ENCODE measurements around the gene EGFL8.
"Not testable (repeated sequence)": the region's sequence is repeated elsewhere in the genome, so short reads cannot be mapped to it uniquely, and the experiment has no call there.

The EGFL8 gene

DNA sequence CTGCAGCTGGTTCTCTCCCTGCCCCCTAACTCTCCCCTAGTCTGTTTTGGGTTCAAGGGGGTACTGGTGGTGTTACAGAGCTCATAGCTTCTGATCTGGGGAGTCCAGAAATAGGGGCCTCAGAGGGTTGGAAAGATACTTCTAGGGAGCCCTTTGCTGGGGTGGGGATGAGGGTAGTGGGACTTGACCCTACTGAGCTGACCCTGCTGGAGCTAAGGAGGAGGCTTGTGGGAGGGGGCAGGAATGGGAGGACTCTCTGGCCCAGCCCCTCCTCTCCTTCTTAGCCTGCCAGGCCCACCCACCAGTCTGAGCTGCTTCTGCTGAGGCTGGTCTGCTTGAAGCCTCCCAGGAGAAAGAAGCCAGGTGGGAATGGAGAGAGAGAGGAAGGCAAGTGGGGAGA lies at the start of gene EGFL8:
EGFL8 (plus strand) TSS at position 301 of the 400 bp plus-strand sequence. CDS start 1,571 bp downstream, outside the sequence.
- no peak for DNase-seq (ENCODE audit: low read depth in 2 of 2)

DNA sequence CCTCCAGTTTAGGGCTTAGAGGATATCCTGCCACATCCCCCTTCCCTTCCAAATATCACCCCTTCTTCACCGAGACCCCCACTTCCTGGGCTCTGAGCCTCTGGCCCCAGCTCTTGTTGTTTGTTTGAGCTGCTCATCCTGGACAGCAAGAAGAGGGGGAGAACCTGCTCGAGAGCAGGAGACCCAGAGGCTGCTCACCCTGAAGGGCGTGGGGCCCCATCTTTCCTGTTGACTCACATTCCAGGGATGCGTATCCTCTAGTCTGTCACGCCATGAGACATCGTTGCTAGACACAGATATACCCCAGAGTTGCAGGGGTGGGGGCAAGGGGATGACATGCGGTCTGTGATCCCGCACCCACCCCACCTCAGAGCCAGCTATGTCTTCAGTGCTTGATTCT lies 49.6 kb upstream of the EGFL8 start:
- DNase-seq (ENCODE audit: low read depth in 2 of 2), result no peak

DNA sequence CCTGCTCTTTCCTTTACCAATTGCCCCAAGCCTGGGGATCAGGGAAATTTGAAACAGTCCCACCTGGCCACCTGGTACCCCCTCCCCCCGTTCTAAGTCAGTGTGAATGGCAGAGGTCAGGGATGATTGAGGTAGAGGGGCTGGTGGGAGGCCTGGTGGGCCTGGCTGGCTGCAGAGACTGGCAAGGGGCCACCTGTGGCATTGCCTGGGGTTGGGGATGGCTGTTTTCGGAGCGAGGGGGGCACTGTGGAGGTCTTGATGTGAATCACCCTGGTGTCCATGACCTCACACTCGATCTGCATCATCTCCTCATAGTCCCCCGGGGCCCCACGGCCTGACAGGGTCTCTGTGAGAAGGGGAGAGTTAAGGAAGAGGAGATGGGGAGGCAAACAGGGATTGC lies 48.8 kb upstream of the EGFL8 start:
- no peak for DNase-seq (ENCODE audit: low read depth in 2 of 2)

DNA sequence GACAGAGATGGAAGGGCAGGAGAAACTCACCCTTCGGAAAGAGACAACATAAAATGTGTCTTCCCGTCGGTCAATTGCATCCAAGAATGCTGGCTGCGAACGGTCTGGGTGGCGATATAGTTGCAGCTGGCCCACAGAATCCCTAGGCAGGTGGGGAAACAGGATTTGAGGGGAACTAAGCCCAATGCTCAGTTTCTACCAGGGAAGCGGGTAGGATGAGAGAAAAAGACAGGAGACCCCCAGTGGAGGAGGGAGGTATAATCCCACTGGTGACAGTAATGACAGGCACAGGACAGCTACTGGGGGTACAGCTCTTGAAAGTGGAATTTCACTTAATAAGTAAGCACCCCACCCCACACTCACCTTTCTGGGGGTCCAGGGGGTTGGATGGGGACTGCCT lies 47.7 kb upstream of the EGFL8 start:
- DNase-seq (ENCODE audit: low read depth in 2 of 2), result no peak

DNA sequence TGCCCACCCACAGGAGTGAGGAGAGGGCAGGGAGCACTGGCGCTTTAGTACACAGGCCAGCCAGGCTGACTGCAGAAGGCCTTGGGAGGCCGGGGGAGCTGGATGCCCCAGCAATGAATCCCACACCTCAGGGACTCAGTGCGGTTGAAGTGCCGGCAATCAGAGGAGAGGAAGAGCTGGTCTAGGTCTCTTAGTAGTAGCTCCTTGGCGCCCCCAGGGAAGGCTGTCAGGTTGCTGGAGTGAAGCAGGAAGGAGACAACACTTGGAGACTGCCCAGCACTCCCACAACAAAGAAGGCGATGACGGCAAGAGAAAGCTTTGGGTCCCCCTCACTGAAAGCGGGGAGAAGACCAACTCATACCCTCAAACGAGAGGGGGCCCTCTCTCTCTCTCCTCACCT lies 46.9 kb upstream of the EGFL8 start:
- DNase-seq (ENCODE audit: low read depth in 2 of 2), result no peak

DNA sequence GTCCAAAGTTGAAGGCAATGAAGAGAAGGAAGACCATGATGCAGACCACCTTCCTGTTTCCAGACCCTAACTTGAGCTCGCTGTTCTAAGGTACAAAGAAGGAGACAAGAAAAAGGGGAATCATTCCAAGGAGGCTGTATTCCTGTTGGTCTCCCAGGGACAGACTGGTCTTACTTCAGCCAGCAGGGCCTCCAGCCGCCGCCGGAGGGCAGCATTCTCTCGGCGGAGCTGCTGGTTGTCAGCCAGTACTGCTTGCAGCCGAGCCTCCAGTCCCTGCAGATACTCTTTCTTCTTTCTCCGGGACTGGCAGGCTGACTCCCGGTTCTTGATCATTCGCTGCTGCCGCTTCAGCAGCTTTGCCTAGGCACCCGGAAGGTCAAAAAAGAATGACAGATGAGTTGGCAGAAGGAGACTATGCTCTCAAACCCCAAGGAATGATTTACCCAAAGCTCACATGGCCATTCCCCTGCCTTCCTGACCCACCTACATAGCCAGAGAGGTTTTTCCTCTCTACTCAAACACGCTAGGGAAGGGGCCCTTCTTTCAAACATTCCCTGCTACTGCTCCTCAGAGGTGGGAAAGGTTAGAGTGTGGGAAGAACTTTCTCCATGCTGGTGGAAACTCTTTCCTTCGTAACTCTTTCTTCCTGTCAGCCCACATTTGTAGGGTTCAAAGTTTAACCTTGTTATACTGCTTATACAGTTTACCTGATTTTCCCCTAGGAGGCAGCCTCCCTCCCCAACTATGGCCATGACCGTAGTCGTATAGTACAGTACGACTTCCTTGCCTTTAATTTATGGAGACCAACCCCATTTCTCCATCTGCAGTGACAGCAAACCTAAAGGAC lies 45.4 kb upstream of the EGFL8 start:
- DNase-seq (ENCODE audit: low read depth in 2 of 2), result peak; percentile 20 to 36

DNA sequence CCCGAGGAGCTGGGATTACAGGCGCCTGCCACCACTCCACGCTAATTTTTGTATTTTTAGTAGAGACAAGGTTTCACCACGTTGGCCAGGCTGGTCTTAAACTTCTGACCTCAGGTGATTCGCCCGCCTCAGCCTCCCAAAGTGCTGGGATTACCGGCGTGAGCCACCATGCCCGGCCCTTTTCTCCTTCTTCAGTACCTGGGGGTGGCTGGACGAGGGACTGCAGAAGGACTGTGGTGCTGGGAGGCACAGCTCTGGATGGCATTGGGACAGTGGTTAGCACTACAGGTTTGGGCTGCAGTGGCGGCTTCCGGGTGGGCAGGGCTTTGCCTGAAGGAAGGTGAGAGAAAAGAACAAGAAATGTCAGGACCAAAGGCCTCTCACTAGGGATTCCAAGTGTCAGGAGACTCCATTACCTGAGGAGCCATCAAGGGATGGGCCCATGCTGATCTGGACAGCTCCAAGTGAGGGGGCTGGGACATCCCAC lies 43.8 kb upstream of the EGFL8 start:
- DNase-seq (ENCODE audit: low read depth in 2 of 2), result no peak

DNA sequence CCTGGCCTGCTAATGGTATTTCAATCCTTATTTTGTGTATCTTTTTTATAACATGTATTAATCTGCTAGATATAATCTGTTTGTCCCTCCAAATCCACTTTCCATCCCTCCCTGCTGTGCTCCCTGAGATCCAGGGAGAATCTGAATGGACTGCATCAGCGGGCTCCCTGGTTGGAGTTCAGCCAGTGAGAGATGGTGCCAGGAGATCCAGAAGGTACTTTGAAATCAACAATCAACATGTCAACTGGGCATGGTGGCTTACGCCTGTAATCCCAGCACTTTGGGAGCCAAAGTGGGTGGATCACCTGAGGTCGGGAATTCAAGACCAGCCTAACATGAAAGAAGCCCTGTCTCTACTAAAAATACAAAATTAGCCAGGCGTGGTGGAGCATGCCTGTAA lies 40.7 kb upstream of the EGFL8 start:
- no peak for DNase-seq (ENCODE audit: low read depth in 2 of 2)

DNA sequence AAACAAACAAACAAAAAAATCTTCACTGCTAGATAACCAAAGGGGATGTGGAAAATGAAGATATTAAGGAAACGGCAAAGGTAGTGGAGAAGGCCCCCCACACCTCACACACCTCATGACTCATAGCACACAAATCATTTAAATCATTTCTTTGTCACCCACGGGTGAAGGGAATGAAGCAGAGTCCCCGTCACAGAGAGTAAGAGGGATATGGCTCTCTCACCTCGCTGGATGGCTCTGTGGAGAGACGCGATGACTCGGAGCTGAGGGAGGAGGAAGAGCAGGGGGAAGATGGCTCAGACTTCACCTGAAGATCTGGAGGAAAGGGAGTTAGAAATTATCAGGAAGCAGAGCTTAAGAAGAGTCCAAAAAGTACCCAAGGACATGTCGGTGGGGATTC lies 37.5 kb upstream of the EGFL8 start:
- DNase-seq (ENCODE audit: low read depth in 2 of 2), result no peak

DNA sequence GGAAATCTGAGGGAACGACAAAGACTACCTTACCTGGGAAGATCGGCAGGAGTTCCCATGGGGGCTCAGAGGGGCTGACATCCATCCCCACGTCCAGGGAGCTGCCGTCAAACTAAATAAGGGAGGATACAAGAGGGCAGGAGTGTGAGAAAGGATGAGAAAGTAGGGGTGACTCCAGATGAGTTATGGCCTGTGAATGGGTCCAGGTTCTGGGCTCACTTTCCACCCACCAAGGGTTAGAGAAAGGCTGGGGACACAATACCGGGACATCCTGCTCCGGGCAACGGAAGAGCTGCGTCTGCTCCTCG lies 37.0 kb upstream of the EGFL8 start:
- DNase-seq (ENCODE audit: low read depth in 2 of 2), result no peak

DNA sequence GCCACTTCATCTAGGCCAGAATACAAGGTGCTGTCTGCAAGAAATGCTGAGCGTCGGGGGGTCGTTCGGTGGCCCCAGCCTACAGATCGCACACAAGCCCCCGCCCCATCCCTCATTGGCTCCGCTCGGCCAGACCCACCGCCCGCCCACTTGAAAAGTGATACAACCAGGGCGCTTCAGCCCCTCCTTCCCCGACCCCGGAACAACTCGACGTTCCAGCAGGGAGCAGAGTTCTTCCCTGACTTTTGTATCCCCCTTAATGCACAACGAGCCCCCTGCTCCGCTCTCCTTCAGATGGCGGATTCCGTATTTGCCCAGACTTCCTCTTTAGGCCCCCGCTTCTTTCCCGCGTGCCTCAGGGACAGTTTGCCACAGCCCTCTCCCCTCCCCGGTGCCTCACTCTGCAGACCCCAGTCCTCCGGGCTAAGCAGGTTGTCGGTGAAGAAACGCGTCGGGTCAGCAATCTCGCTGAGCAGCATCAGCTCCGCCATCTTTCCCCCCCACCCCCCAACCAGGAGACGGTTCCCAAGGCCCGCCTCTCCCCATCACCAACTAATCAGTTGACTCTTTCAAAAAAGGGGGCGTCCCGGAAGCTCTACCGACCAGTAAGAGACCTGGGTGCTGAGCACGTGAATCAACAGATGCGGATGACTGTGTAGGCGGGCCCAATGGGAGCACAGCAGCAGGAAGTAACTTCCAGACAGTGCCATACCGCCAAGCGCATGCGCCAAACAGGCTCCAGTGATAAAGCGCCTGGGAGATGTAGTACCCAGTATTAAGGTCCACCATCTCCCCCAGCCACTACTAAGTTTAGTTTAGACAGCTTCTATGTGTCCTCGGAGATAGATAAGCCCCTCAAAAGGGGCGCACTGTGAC lies 36.4 kb upstream of the EGFL8 start, which contains the start of gene ATF6B:
ATF6B (minus strand) TSS at position 530 of the 876 bp plus-strand sequence; CDS start at position 491, 39 bp downstream.
- DNase-seq (ENCODE audit: low read depth in 2 of 2), result peak; percentile 94 to 99

DNA sequence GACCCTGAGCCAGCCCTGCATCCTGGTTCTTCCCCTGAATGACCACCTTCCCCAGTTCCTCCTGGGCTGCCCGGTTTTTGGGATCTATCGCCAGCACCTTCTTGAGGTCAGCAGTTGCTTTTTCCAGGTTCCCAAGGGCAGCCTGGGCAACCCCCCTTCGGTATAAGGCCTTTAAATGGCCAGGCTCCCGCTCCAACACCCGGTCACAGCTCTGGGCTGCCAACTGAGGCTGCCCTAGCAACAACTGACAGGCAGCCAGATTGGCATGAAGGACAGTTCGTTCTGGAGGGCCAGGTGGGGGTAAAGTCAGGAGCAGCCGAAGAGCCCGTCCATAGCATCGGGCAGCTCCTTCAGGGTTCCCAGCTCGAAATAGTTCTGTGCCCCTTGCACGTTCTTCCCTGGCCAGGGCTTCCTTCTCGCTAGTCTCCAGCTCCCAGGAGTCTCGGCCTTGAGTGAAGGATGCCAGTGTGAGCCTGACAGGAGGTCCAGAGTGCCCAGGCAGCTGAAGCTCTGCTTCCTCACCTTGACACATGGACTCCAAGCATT lies 35.6 kb upstream of the EGFL8 start:
- no peak for DNase-seq (ENCODE audit: low read depth in 2 of 2)

DNA sequence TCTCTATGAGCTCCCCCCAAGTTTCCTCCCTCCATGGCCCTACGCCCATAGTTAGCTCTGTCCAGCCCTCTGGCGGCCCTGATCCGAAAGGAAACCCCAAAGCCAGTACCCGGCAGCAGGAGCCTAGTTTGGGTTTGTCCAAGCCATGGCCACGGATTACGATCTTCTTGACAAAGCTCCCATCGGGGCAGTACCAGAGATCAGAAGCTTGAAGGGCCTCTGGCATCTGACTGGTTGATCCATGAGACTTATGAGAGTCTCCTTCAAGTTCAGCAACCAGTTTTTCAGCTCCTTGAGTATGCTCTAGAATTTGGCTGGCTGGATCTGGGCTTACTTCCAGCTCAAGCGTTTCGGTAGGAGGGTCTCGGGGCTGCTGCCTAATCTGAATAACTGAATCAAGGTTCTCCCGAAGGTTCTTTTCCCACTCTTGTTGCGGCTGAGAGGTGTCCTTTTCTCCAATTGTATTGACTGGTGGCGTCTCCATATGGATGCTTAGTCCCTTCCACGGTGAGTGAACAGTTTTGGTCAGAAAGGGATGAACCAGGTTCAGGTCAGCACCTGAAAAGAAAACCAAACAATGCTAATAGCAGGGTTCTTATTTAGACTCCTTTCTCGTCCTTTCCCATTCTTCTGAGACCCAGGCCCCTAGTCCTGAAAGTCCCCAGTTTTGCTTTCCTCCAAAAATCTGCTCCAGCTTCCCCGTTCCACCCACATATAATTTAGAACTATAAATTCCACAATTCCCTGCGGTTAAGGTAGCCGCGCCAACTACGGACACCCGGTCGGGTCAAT lies 34.9 kb upstream of the EGFL8 start:
- DNase-seq (ENCODE audit: low read depth in 2 of 2), result no peak

DNA sequence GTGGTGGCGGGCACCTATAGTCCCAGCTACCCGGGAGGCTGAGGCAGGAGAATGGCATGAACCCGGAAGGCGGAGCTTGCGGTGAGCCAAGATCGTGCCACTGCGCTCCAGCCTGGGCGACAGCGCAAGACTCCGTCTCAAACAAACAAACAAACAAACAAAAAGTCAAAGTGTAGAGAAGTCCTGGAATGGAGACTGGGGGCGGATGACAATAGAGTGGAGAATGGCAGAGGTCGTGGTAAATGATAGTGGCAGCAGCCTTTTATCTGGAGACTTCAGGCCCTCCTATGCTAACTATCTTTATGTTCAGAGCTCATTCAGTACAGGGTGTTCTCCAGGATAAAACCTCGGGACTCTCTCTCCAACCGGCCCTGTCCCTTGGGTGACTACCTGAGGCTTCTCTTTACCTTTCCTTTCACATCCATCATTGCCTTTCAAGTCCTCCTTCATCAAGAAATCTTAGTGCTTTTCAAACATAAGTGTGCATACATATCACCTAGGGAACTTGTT lies 32.9 kb upstream of the EGFL8 start:
- no peak for DNase-seq (ENCODE audit: low read depth in 2 of 2)

DNA sequence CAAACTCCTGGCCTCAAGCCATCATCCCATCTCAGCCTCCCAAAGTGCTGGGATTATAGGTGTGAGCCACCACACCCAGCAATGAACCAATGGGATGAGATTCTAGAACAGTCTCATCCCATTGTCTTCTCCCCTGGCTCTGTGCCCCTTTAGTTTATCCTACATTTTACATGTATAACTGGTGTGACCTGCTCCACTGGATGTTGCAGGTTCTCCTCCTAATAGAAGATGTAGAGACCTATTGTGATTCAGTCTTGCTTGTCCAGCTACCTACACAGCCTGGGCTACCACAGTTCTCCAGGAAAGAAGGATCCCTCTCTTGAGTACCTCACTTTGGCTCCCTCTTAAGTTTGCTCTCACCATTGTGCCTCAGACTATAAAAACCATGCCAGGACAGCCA lies 32.3 kb upstream of the EGFL8 start:
- no peak for DNase-seq (ENCODE audit: low read depth in 2 of 2)

DNA sequence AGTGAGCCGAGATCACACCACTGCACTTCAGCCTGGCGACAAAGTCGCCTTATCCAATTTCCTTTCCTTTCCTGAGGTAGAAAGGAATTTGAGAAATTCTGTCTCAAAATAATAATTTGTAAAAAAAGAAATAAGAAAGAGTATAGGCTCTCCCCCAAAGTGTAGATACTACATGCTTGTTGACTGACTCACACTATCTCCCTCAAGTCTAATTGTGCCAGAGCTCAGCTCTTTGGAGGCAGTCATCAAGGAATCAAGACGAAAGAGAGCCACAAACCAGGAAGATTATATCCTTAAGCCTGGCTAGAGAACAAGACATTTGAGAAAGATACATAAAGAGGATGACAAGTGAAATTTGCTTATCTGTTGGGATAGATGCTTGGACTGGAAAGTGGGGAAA lies 30.6 kb upstream of the EGFL8 start:
- no peak for DNase-seq (ENCODE audit: low read depth in 2 of 2)

DNA sequence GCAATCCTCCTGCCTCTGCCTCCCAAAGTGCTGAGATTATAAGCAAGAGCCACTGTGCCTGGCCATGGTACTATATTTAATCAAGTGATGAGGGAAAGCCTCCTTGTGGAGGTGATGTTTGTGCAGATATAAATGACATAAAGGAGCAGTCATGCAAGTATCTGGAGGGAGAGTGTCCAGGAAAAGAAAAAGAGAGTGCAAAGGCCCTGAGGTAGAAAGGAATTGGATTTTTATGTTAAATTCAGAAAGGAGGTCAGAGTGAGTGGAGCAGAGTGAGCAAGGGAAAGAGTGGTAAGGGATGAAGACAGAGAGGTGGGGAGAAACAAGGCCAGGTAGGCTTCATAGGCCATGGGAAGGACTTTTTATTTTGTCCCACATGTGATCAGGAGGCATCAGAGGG lies 26.9 kb upstream of the EGFL8 start:
- DNase-seq (ENCODE audit: low read depth in 2 of 2), result no peak

DNA sequence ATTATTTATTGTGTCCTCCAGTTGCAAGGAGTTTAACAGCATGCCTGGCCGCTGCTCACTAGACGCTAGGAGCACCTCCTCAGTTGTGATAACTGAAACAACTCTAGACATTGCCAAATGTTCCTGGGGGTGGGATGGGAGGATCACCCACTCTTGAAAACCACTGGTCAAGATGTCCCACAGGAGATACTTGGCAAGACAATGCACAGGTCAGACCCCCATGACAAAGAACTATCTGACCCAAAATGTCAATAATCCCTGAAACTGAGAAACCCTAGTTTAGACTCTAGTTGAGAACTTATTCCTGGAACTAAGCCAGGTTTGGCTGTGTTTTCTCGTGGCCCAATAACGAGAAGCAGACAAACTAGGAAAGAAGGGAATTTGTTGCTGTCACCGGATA lies 24.8 kb upstream of the EGFL8 start:
- DNase-seq (ENCODE audit: low read depth in 2 of 2), result no peak

DNA sequence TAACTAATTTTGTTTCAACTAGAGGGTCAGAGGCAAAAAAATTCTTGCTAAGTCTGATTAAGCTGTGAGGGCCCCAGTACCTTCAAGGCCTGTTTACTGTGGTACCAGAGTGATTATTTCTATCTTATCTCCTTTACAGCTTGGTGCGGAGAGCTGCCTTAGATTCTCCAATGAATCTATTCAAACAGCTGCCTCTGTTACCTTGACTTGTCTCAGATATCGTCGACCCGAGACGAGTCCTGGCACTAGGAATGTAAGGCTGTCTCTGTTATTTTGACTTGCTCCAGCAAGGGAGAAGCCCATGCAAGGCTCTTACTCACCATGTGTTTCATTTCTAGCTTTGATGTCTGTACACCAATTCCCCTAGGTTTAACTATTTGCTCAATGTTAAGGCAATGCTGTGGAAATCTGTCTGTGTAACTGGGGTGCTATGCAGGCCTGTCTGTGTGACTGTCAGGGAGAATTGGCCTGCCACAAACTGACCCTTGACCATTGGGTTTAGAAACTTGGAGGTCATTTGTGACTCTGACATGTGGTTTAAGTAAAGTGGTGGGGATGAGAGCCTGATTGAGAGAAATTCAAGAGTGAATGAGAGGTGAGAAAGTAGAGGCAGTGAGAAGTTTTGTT lies 23.9 kb upstream of the EGFL8 start:
- no peak for DNase-seq (ENCODE audit: low read depth in 2 of 2)

DNA sequence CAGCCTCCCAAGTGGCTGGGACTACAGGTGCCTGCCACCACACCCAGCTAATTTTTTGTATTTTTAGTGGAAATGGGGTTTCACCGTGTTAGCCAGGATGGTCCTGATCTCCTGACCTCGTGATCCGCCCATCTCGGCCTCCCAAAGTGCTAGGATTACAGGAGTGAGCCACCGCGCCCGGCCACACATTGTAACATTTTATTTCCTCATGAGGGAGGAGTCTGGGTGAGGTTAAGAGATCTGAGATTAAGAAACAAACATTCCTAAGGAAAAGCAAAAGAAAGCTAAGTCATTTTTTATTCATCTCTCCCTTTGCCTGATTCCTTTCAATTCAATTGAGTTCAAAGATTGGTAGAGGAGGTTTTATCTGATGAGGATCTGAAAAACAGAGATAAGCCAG lies 20.2 kb upstream of the EGFL8 start:
- DNase-seq (ENCODE audit: low read depth in 2 of 2), result not testable (repeated sequence)

DNA sequence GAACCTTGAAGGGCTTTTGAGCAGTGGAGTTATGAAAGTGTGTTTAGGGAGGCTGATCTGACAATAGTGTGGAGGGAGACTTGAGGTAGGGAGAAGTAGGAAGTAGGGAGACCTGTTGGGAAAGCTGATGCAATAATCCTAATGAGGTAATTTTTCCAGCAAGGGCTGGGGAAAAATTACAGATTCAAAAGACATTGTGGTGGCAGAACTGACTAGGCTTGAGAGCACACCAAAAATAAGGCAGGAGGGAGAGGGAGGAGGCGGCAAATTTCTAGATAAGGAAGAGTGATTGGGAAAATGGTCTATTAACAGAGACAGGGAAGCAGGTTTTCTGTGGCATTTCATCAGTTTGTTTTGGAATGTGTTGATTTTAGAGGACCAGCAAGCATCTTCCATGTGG lies 18.1 kb upstream of the EGFL8 start:
- no peak for DNase-seq (ENCODE audit: low read depth in 2 of 2)
